Stimulated activated CD4-positive, alpha-beta T cell treated with anti-CD3 and anti-CD28 coated beads, Interleukin-2, amount 100 ng/mL, for 4 hours (primary cell): ENCODE data around the gene DIDO1.
"Not testable (repeated sequence)": the region's sequence is repeated elsewhere in the genome, so short reads cannot be mapped to it uniquely, and the experiment has no call there.

Source experiments
- DNase-seq: peaks from one replicate; pipeline ENCODE4 v3.0.0-alpha.2; 2020; ENCODE audit warnings: low read depth

Gene DIDO1

GRCh38 chr20:62879275-62880146 lies 46.8 kb downstream of the DIDO1 start:
- no peak for DNase-seq

- no peak for DNase-seq
Observed at GRCh38 chr20:62878244-62879038, 47.9 kb downstream of the DIDO1 start.

- DNase-seq, result no peak
Observed at GRCh38 chr20:62876902-62877816, 49.1 kb downstream of the DIDO1 start.

GRCh38 chr20:62876501-62876901 lies 49.8 kb downstream of the DIDO1 start:
- DNase-seq, result no peak

- DNase-seq, result no peak
Observed at GRCh38 chr20:62875419-62876361, 50.6 kb downstream of the DIDO1 start.

DNA sequence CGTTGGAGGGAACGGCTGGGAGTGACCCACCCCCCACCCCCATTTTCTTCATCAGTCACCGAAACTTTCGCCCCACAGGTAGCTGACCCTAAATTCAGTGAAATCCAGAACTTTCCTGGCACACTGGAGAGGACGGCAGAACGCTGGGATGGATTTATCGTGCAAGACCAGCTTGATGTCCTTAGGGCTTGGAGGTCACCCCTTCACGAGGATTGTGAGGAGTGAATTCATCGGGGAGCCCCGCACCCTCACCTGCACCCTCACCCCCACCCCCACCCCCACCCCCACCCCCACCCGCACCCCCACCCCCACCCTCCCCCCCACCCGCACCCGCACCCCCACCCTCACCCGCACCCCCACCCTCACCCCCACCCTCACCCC lies 51.4 kb downstream of the DIDO1 start:
- no peak for DNase-seq

DNA sequence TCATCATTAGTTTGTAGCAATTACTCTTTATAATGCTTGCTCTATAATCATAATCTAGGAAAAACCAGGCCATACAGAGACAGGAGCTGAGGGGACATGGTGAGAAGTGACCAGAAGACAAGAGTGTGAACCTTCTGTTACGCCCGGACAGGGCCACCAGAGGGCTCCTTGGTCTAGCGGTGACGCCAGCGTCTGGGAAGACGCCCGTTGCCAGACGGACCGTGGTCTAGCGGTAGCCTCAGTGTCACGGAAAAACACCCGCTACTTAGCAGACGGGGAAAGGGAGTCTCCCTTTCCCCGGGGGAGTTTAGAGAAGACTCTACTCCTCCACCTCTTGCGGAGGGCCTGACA lies 52.6 kb downstream of the DIDO1 start:
- DNase-seq, result not testable (repeated sequence)

- no peak for DNase-seq
Observed at GRCh38 chr20:62873280-62873679, 53.0 kb downstream of the DIDO1 start.

DNA sequence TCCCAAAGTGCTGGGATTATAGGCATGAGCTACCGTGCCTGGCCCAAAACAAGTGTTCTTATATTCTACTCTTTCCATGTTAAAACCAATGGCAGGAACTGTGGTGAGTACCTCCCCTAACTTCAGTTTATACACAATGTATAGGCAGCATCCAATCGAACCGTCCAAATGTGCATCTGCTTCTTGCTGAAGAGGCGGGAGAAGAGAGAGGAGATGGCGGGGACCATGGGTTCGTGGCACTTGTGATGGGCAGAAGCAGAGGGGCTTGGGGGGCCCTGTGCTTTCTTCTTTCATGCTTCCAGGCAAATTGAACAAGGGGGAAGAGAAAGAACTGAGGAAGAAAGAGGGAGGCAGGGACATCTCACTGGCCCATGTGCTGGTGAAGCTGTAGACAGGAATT lies 53.4 kb downstream of the DIDO1 start:
- DNase-seq, result no peak

- DNase-seq, result no peak
Observed at GRCh38 chr20:62872184-62872847, 54.0 kb downstream of the DIDO1 start.

- no peak for DNase-seq
Observed at GRCh38 chr20:62864207-62864606, 62.1 kb downstream of the DIDO1 start.

GRCh38 chr20:62861726-62862336 lies 64.5 kb downstream of the DIDO1 start, which contains the start of gene TCFL5:
Gene TCFL5, minus strand, starts transcription at chr20:62861822. Its CDS starts 152 bp downstream, at chr20:62861670.
- peak; percentile 90 for DNase-seq

DNA sequence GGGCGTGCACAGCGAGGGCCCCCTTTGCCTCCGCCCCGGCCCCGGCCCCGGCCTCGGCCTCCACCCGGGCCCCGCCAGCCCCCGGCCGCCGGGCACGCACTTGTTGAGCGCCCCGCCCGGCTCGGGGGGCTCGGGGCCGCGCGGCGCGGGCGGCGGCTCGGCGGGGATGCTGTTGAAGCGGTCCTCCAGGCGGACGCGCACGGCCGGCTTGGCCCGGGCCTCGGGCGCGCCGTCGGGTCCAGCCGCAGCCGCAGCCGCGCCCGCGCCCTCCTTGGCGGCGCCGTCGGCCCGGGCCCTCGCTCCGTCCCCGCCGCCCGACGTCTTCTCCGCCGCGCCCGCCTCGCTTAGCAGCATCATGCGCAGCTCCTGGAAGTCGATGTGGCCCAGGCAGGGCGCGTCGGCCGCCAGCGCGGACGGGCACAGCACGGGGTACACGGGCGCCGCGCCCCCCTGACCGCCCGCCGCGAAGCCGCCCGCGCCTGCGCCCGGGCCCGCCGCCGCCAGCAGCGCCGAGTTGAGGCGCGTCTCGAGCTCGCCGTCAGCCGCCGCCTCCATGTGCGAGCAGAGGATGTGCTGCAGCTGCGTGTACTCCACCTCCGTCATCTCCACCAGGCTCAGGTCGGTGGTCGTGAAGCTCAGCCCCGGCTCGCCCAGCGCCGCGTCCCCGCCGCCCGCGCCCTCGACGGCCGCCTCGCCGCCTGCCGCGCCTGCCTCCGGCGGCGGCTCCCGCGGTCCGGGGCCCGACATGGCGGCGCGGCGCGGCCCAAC lies 65.2 kb downstream of the DIDO1 start:
- DNase-seq, result no peak

DNA sequence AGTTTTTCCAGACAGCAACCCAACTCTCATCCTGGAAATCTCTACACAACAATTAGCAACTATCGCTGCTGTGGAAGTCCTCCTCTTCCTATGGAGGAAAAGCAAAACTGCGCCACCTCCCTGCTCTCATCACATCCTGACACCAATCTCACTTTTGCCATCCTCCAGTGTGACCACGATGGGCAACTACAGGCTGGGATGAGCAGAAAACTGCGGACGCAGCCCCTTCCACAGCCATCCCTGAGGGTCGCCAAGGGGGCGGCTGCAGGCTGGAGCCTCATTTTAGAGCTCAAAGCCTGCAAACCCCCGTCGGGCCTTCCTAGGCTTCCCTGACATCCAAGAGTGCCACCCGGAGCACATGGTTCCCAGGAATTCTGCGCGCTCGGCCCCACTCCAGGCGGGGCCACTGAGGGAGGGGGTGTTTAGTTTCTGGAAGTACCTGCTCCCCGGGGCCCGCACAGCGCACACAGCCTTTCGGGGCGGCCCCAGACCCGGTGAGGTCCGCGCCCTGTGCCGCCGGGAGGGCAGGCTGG lies 65.8 kb downstream of the DIDO1 start:
- no peak for DNase-seq

DNA sequence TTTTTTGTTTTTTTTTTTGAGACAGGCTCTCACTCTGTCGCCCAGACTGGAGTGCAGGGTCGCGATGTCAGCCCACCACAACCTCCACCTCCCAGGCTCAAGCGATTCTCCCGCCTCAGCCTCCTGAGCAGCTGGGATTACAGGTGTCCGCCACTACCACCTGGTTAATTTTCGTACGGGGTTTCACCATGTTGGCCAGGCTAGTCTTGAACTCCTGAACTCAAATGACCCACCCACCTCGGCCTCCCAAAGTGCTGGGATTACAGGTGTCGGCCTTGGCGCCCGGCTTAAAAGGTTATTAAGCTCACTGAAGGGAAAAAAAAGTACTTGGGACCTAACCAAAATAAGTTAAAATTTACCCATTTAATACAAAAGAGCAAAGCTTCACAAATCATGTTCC lies 66.6 kb downstream of the DIDO1 start:
- DNase-seq, result no peak

GRCh38 chr20:62858058-62858830 lies 68.1 kb downstream of the DIDO1 start:
- DNase-seq, result no peak

DNA sequence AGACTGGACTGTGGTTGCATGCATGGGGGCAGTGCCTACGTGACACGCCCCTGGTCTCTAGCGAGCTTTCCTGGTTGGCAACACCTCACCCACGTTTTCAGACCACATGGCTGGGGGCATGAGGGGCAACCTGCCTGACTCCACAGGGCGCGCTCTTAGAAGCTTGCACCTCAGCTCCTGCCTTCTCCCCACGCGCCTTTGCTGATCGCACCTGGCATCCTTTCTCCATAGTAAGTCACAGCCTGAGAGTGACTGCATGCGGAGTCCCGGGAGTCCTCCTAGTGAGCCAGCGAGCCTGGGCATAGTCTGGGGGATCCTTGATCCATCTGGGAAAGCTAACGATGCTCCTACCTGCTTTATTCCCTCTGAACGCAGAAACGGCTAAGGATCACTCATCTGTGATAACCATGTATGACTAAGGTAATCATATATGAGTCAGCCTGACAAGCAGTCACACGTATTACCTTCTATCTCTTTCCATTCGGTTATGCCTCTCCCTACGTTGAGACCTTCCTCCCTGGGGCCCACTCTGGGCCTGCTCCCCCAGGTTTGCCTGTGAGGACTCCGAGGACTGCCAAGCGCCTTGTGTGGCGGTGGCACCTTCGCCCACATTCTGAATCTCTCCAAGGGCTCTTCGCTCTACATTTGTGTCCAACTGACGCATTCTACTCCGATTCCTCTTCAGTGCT lies 69.2 kb downstream of the DIDO1 start:
- no peak for DNase-seq

DNA sequence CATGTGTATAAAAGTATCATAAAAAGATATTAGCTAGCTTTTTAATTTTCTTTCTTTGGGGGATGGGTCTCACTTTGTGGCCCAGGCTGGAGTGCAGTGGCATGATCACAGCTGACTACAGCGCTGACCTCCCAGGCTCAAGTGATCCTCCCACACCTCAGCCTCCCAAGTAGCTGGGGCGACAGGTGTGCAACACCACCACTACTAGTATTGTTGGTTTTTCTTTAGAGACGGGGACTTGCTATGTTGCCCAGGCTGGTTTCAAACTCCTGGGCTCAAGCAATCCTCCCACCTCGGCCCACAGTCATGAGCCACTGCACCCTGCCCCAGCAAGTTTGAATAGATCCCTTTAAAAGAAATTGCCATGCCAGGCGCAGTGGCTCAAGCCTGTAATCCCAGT lies 71.2 kb downstream of the DIDO1 start:
- no peak for DNase-seq
